Astrocyte (in vitro differentiated cells and primary cell): ENCODE data around the gene POU4F1.

Experiments used
- CTCF ChIP-seq: IDR thresholded peaks from 2 replicates; pipeline ENCODE4 v1.5.1; 2011; ENCODE audit warnings: low read depth, mild to moderate bottlenecking, inconsistent platforms, low read length, moderate library complexity; ENCODE audit not compliant: insufficient read depth
- EZH2 ChIP-seq: IDR thresholded peaks from 2 replicates; pipeline ENCODE4 v1.6.1; 2012; ENCODE audit warnings: mild to moderate bottlenecking, low read length, inconsistent platforms; ENCODE audit not compliant: insufficient read depth

- no peak for TF ChIP-seq CTCF
- TF ChIP-seq EZH2, result no peak
Observed at GRCh38 chr13:78649997-78650716, 46.8 kb upstream of the POU4F1 start.
